ENCODE data around the gene ANKMY1.

The ANKMY1 gene

GRCh38 chr2:240594511-240595380, 37.0 kb upstream of the ANKMY1 start:
- DNase-seq: no peak

- no peak for DNase-seq
Measured at GRCh38 chr2:240593703-240594451, 36.1 kb upstream of the ANKMY1 start.

- DNase-seq: no peak
Measured at GRCh38 chr2:240593026-240593702, 35.4 kb upstream of the ANKMY1 start.

GRCh38 chr2:240591784-240592183, 34.0 kb upstream of the ANKMY1 start:
- no peak for DNase-seq

GRCh38 chr2:240591226-240591625, 33.4 kb upstream of the ANKMY1 start:
- DNase-seq: no peak

DNA sequence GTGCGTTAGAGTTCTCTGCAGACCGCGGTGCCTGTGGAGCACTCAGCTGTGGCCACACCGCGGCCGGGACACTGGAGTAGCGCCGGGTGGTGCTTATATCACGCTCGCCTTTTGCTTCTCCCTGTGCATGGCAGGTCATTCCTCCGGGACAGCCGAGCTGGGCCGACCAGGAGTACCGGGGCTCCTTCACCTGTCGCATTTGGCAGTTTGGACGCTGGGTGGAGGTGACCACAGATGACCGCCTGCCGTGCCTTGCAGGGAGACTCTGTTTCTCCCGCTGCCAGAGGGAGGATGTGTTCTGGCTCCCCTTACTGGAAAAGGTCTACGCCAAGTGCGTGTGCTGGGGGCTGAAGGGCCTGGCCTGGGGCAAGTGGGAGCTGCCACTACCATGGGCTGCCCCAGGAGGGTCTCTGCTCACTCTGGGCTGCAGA, 32.9 kb upstream of the ANKMY1 start:
- DNase-seq: no peak

DNA sequence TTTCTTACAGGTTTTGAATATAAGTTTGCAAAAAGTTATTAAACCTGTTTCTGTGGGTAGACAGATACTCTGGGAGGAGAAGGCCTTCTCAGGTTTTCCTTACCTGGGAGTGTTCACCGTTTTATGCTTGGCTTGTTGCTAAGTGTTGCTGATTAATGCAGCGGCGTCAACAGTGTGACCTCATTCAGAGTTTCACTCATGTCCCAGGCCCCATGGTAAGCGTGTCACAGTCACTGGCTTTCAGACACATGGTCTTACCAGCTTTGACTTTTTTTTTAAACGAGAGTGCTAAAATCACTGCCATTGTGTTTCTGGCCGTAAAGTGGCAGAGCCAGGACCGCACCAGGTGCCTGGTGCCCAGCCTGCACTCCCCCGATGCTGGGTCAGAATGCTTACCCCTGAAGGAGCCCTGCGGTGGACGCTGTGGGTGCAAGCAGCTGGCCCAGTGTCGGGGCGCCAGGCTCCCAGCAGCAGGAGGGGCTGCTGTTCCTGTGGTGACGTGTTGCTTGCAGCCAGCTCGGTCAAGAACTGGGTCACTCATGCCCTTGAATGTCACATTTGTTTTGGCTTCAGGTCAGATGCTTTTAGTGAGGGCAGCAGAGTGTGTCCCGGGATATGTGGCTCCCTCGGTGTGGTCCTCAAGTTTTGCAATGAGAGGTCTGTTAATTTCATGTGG, 32.2 kb upstream of the ANKMY1 start:
- DNase-seq: no peak

GRCh38 chr2:240589375-240589774, 31.6 kb upstream of the ANKMY1 start:
- DNase-seq: no peak

DNA sequence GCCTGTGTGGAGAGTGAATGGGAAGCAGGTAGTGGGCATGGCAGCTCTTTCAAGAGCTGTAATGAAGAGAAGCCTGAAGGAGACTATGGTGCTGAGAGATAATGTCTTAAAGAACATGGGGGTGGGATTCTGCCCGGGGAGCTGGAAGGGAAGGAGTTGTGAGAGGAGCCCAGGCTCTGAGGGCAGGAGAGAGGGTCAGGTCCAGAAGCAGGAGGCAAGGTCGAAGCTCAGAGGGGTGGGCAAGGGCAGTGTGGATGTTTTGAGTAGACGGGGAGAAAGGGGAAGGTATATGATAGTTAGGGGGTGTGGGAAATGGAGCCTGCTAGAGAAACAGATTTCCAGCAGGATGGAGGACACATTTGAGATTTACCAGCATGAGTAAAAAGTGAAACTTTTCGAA, 30.9 kb upstream of the ANKMY1 start:
- DNase-seq: no peak

GRCh38 chr2:240588006-240588655, 30.3 kb upstream of the ANKMY1 start:
- no peak for DNase-seq

DNA sequence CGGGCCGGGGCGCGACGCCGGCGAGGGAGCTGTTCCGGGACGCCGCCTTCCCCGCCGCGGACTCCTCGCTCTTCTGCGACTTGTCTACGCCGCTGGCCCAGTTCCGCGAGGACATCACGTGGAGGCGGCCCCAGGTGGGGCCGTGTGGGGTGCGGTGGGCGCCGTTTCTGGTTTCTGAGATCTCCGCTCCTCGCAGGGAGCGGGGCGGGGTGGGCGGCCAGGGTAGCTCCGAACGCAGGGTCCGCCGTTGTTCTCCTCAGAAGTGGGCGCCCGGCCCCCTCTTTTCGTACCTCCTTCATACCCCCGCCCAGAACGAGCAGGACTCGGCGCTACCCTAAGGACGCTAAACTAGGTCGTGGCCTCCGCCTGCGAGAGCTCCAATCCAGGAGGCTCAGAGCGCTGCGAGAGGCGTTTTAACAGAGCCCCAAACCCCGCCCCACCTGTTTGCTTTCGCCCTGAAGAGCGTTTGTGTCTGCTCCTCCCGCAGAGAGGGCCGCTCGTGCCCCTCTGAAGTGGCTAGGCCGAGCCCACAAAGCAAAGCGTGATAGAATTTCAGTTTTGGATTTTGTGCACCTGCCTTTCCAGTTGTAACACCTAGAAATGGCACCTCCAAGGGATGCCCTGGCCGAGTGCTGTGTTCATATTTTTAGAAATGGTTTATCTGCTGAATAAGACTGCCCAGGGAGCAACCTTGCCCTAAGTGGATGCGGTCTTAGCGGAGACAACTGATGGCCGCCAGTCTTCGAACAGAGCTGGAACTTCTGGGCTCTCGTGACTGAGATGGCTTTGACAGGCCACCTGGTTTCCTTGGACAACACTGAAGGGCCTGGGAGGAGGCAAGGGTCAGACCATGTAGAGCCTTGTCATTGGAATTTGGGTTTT, 29.4 kb upstream of the ANKMY1 start:
- peak in 1 of 2 experiments; percentile 38 for DNase-seq

DNA sequence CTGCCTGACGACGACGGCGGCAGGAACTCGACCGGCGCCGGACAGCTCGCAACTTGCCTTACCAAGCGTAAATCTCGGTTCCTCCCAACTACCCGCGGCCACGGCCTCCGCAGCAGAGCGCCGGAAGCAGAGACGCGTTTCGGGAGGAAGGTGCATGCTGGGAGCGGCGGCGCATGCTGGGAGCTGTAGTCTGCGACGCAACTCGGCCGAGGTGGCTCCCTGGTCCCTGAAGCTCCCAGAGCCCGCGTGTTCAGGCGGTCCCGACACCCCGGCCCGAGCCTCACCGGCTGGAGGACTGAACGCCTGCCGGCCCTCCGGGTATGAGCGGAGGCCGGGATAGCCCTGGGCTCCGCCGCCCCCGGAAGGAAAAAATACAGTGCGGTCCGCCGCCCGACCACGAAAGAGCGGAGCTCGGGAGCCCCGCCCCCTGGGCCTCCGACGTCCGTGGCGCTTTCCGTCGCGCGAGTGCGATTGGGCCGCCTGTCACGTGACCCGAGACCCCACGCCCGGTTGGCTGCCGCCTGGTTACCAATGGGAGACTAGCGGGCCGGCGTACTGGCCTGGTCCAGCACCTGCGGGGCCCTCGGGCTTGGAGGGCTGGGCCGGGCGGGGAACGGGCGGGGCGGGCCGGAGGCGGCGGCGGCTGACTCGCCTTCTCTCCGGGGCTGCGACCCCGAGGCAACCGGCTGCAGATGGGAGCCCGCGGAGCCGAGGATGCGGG, 28.6 kb upstream of the ANKMY1 start, which contains the start of gene CAPN10:
Gene CAPN10 (plus strand): TSS at position 537 of the 721 bp plus-strand sequence. CDS start 178 bp downstream, at position 715.
- peak; percentile 85 to 92 for DNase-seq

DNA sequence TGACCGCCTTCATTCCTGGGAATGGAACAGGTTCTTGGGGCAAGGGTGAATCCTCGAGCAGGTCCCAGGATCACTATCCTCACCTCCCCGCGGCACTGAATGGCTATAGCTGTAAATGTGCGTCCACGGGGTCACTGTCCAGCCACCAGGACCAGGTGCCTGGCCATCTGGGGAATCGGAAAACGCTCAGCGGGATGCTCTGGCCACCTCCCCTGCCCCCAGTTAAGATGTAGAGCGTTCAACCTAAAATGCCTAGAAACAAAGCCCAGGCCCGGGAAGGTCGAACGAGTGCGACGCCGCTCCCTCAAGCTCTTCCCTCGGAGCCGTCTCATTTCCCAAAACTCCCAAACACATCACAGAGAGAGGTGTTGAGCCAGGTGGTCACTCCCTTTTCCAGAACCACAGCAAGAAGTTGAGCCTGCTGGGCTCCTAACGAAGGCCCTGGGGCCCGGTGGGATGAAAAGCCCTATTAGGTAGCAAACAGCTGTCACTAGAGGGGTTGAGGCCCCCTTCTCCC, 28.0 kb upstream of the ANKMY1 start:
- no peak for DNase-seq

- no peak for DNase-seq
Measured at GRCh38 chr2:240585101-240585500, 27.3 kb upstream of the ANKMY1 start.

DNA sequence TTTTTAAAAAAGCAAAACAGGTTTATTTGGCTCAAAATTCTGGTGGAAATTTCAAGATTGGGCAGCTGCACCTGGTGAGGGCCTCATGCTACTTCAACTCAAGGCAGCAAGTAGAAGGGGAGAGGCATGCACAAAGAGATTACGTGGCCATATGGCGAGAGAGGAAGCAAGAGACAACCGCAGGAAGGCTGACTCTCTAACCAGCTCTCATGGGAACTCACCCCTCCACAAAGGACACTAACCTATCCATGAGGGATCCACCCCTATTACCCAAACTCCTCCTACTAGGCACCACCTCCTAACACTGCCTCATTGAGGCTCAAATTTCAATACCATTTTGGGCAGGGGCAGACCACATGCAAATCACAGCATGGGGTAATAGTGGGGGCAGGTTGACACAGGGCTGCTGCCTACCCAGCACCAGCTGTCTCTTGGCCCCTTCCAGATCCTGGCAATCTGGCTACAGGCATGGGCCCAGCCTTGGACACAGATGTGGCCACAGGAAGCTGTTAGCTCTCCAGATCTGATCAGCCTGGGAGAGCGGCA, 26.8 kb upstream of the ANKMY1 start:
- peak; percentile 98 to 99 for DNase-seq

GRCh38 chr2:240583774-240584173, 26.0 kb upstream of the ANKMY1 start:
- DNase-seq: no peak

GRCh38 chr2:240582781-240583180, 25.0 kb upstream of the ANKMY1 start:
- DNase-seq: no peak

DNA sequence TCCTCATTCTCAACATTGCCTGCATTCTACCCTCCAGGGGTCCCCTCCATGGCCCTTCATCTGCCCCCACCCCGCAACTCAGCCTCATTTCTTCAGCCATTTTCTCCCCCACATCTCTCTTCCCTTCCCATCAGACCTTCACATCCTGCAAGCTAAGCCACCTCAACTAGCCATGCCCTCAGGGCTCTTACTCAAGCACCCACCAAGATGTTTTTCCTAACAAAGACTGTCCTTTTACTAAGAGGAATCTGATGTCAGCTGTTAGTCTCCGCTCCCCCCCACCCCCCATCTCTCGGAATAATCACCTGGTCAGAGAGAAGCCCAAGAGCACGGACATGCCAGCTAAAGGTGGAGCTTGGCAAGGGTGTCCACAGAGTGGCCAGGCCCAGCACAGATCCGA, 24.0 kb upstream of the ANKMY1 start:
- no peak for DNase-seq

- DNase-seq: peak; percentile 45 to 88
Measured at GRCh38 chr2:240579771-240580614, 22.2 kb upstream of the ANKMY1 start.
